NCI-H2227 treated with DMSO at 0.1 percent for 48 hours (cell line): Measurements from ENCODE around the gene SYT9.

Experiments
- DNase-seq: peaks from one replicate; lab custom pipeline; 2025; lab: John Stamatoyannopoulos, UW

SYT9 gene

GRCh38 chr11:7251836-7252682, at the start of gene SYT9:
Gene SYT9, plus strand, starts transcription at chr11:7251904. Its CDS starts 283 bp downstream, at chr11:7252187.
- DNase-seq: peak; percentile 11

- no peak for DNase-seq
Measured at GRCh38 chr11:7202412-7202811, 49.3 kb upstream of the SYT9 start.

GRCh38 chr11:7204778-7205177, 46.9 kb upstream of the SYT9 start:
- no peak for DNase-seq

DNA sequence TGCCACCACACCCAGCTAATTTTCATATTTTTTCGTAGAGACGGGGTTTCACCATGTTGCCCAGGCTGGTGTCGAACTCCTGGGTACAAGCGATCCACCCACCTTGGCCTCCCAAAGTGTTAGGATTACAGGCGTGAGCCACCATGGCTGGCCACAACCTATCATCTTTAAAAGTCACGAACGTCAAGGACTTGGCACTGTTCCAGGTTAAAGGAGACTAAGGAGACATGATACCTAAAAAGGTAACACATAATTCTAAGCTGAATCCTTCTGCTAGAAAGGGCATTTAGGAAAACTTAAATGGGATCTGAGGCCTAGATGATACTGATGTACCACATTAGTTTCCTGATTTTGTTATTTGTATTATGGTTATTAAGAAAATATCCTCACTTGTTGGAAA, 43.3 kb upstream of the SYT9 start:
- no peak for DNase-seq

- no peak for DNase-seq
Measured at GRCh38 chr11:7219491-7219890, 32.2 kb upstream of the SYT9 start.

- DNase-seq: no peak
Measured at GRCh38 chr11:7220636-7221035, 31.1 kb upstream of the SYT9 start.

GRCh38 chr11:7222619-7223018, 29.1 kb upstream of the SYT9 start:
- no peak for DNase-seq

- no peak for DNase-seq
Measured at GRCh38 chr11:7239877-7240276, 11.8 kb upstream of the SYT9 start.

DNA sequence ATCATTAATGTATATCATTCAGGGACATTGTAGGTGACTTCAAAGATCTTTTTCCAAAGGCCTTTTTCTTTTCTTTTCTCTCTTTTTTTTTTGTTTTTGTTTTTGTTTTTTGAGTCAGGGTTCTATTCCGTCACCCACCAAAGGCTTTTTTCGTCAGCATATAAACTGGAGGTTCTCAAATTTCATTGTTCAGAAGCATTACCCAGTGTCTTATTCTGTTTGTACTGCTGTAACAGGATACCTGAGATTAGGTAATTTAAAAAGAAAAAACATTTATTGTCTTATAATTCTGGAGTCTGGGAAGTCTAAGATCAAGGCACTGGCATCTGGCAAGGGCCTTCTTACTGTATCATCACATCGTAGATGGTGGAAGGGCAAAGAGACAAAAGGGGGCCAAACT, 6.4 kb upstream of the SYT9 start:
- no peak for DNase-seq

GRCh38 chr11:7246179-7246578, 5.5 kb upstream of the SYT9 start:
- no peak for DNase-seq

GRCh38 chr11:7250166-7250565, 1.5 kb upstream of the SYT9 start:
- DNase-seq: no peak

DNA sequence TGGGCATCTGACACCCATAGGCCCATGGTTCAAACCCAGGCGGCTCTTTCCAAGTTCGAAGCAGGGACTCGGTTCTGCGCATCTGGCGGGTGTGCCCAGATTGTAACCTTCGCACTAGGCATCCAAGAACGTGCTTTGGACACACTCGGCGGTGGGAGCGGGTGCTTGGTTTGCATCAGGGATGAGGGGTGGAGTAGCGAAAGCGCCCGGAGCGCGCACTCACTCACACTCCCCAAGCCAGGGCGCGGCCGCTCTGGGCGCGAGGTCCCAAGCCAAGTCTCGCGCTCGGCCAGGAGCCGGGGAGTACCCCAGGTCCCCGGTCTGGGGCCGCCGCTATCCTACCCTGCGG, 243 bp upstream of the SYT9 start:
- DNase-seq: no peak

GRCh38 chr11:7252683-7253213, 1.0 kb downstream of the SYT9 start:
- DNase-seq: no peak

DNA sequence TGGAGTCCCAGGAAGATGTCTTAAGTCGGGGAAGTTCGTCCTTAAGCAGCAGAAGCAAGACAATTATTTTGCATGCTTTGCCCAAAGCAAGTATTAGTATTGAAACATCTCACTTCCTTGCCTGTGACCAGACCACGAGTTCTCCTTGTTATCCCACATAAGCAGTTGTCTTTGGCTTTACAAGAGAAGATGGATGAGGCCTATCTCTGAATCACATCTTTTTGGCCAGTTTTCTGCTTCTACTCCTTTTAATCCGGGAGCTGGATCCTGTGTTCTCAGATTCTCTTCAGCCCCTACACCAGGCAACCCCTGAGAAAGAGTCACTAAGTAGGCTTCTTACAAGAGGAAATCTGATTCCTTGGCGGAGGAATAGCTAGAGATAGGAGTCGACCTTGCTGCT, 2.1 kb downstream of the SYT9 start:
- DNase-seq: no peak

- DNase-seq: no peak
Measured at GRCh38 chr11:7254731-7255291, 3.1 kb downstream of the SYT9 start.

DNA sequence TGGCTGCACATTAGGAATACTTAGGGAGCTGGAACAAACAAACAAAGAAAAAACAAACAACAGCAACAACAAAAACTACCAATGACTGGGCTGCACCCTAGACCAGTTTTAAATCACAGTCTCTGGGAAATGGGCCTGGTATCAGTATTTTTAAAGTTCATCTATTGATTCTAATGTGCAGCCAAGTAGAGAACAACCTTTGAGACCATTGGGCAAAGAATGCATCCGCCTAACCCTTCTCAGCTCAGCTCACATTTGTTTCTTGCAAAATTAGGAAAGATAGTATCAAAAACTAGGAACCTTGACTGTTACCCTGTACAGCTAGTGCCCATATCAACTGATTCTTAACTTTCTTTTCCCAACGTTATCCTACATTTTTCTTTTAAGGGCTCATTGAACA, 5.2 kb downstream of the SYT9 start:
- DNase-seq: no peak

- DNase-seq: no peak
Measured at GRCh38 chr11:7257724-7258123, 6.0 kb downstream of the SYT9 start.

- no peak for DNase-seq
Measured at GRCh38 chr11:7261578-7261977, 9.9 kb downstream of the SYT9 start.

DNA sequence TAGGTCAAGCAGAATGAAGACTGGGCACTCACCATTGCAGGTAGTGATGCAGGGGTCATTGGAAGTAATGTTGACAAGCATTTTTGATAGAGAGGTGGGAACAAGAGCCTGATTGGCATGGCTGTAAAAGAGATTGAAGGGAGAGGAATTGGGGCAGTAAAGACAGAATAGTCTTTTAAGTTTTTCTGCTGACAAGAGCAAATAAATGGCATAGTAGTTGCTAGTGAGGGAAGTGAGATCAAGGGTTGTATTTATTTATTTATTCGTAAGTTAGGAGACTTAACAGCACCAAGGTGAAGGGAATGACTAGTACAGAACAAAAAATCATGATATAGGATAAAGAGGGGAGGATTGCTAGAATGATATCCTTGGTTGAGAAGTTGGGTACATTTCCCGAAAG, 11.0 kb downstream of the SYT9 start:
- no peak for DNase-seq

DNA sequence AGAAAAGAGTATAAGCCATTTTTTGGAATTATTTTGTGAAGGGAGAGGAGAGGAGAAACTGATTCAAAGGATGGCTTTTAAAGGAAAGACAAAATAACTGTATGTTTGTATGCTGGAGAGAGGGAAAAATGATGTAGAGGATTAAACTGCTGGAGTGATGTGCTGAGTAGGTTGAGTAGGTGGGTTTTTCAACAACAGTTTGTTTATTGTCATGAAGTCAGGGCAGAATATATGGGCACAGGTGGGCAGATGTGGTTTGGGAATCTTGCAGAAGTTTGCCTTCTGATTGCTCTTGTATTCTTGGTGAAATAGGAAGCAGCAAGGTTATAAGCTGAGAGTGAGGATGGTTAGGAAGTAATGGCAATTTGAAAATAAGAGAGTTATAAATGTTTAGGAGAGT, 12.1 kb downstream of the SYT9 start:
- no peak for DNase-seq

GRCh38 chr11:7268758-7269157, 17.1 kb downstream of the SYT9 start:
- no peak for DNase-seq

DNA sequence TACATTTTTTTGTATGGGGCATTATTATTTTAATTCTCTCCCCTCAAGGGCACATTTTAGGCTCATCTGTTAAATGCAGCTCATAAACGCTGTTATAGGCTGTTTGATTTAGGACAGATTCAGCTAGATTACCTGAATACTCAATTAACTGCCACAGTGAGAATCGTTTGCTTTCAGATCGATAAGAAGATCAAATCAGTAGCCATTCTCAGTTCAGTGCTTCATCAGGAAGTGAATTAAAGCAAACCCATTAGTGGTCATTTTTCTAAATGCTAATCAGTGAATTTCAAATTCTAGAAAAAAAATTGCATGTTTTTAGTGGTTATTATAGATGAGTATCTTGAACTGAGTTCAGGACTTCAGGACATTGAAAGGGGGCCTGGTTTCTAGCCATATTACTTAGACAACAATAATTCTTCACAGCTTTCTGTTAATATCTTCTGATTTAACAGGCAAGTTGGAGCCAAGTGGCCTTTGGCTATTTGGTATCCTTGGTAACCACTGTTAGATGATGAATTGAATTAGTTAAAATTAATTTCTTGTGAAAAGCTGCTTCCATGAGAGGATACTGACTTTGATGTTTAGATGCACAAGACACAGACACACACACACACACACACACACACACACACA, 18.6 kb downstream of the SYT9 start:
- DNase-seq: no peak

DNA sequence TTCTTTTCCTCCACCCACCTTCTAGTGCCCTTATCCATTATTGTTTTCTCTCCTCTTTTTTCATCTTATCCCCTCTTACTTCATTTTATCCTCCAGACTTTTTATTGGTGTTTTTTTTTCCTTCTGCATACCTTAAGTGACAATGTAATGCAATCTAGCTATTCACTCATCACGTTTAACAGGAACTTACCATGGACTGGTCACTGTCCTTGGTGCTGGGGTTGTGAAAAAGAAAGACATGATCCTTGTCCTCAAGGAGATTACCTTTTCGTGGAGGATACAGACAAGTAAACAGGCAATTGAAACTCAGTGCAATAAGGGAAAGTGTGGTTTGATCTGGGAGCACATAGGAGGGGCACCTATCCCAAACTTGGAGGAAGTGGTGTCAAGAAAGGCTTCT, 20.7 kb downstream of the SYT9 start:
- no peak for DNase-seq
